Lower leg skin (tissue), 3 donors: Measurements from ENCODE around the gene OR2Z1.
"Not testable (repeated sequence)": the region's sequence is repeated elsewhere in the genome, so short reads cannot be mapped to it uniquely, and the experiment has no call there.

Source experiments
- CTCF ChIP-seq, 3 donors: fragments of 450-650 bp; IDR thresholded peaks; one replicate each; pipeline ENCODE4 v1.5.1; 2016; ENCODE audit warnings: antibody characterized with exemption in 3 of 3, mild to moderate bottlenecking in 3 of 3, moderate library complexity in 2 of 3
- POLR2A ChIP-seq, 2 donors: fragments of 450-650 bp; IDR thresholded peaks; one replicate each; pipeline ENCODE4 v1.6.1; 2016 to 2017; ENCODE audit warnings: antibody characterized with exemption in 2 of 2, mild to moderate bottlenecking in 1 of 2, moderate library complexity in 1 of 2

- TF ChIP-seq CTCF, POLR2A (IDR thresholded peaks at IDR 0.05): not testable (repeated sequence)
Observed at GRCh38 chr19:8767257-8767656, 45.8 kb downstream of the OR2Z1 start.
